Neural crest cell (in vitro differentiated cells): ENCODE data around the gene MSN. TPM values are rescaled to one million over a fixed set of nuclear protein-coding genes. Genes with fewer than 3 reads are reported as not detected.

Experiments
- DNase-seq: peaks from one replicate; pipeline ENCODE4 v3.0.0; 2021; ENCODE audit warnings: low read depth, mixed read lengths, low spot score
- H3K27ac Mint-ChIP-seq: one replicate; pipeline ENCODE4 v1.8.0; 2021; ENCODE audit warnings: mild to moderate bottlenecking, mixed read lengths; ENCODE audit not compliant: unreplicated experiment
- H3K27me3 Mint-ChIP-seq: 2 replicates; pipeline ENCODE4 v1.8.0; 2021; ENCODE audit warnings: low read depth, mild to moderate bottlenecking, mixed read lengths
- H3K36me3 Mint-ChIP-seq: 2 replicates; pipeline ENCODE4 v1.8.0; 2021; ENCODE audit warnings: low read depth, mild to moderate bottlenecking, mixed read lengths
- H3K4me1 Mint-ChIP-seq: 2 replicates; pipeline ENCODE4 v1.8.0; 2021; ENCODE audit warnings: mixed read lengths
- H3K4me3 Mint-ChIP-seq: one replicate; pipeline ENCODE4 v1.8.0; 2021; ENCODE audit warnings: mild to moderate bottlenecking, mixed read lengths
- H3K9me3 Mint-ChIP-seq: 2 replicates; pipeline ENCODE4 v1.8.0; 2021; ENCODE audit warnings: mixed read lengths
- total RNA-seq: library from RNA; stranded (reverse); gene quantifications from 2 replicates; pipeline ENCODE4 v1.2.1, GENCODE V29; 2021
- TF ChIP-seq, protein P1 (sequence below): fragments of 200-600 bp; sonication (generic); conservative IDR thresholded peaks from 2 replicates; pipeline ENCODE4 v1.5.0; 2021; ENCODE audit warnings: antibody characterized with exemption, mild to moderate bottlenecking

MSN gene
- total RNA-seq, 1 donor from 2014 or later = 184 TPM

- Mint-ChIP-seq H3K4me3 (no peak overlapping the region), H3K27me3 (no peaks in the 10 kb centered on the region), H3K36me3 (no peaks in the 10 kb centered on the region), H3K9me3 (peaks cover 3% of the 10 kb centered on the region), H3K4me1 (no peaks in the 10 kb centered on the region), H3K27ac (no peak overlapping the region)
- TF ChIP-seq, protein P1, sequence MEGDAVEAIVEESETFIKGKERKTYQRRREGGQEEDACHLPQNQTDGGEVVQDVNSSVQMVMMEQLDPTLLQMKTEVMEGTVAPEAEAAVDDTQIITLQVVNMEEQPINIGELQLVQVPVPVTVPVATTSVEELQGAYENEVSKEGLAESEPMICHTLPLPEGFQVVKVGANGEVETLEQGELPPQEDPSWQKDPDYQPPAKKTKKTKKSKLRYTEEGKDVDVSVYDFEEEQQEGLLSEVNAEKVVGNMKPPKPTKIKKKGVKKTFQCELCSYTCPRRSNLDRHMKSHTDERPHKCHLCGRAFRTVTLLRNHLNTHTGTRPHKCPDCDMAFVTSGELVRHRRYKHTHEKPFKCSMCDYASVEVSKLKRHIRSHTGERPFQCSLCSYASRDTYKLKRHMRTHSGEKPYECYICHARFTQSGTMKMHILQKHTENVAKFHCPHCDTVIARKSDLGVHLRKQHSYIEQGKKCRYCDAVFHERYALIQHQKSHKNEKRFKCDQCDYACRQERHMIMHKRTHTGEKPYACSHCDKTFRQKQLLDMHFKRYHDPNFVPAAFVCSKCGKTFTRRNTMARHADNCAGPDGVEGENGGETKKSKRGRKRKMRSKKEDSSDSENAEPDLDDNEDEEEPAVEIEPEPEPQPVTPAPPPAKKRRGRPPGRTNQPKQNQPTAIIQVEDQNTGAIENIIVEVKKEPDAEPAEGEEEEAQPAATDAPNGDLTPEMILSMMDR = no peak
- no peak for DNase-seq
Measured at GRCh38 chrX:65772842-65773241, 105.4 kb downstream of the MSN start.

DNA sequence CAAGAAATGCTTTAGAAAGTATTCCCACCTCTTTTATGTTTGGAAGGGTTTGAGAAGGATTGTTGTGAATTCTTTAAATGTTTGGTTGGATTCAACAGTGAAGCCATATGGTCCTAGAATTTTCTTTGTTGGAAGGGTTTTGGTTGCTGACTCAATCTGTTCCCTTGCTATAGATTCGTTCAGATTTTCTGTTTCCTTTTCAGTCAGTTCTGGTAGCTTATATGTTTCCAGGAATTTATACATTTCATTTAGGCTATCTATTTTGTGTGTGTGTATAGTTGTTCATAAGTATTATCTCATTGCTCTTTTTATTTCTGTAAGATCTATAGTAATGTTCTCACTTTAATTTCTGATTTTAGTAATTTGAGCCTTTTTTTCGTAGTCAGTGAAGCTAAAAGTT lies 114.4 kb downstream of the MSN start:
- Mint-ChIP-seq H3K4me3 (no peak overlapping the region), H3K27me3 (peaks cover 3% of the 10 kb centered on the region), H3K36me3 (peaks cover 2% of the 10 kb centered on the region), H3K9me3 (peaks cover 5% of the 10 kb centered on the region), H3K4me1 (no peaks in the 10 kb centered on the region), H3K27ac (no peak overlapping the region)
- no peak for DNase-seq
- TF ChIP-seq, protein P1 = no peak

DNA sequence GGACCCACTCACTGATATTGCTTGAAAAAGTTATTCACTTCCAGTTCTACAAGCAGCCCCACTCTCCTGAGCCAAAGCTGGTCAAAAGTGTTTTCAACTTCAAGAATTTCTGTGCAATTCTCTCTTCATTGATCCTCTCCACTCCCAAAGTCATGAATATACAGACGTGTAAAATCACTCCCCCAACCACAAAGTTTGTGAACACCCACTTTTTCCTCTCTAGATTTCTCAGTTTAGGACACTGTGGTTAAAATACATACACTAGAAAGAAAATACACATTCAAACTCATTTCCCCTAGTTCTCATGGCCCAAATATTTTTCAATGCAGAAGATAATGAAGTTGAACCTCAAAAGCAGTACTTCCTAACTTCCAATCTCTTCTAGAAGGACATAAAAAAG lies 116.3 kb downstream of the MSN start:
- no peak overlapping the region for H3K4me3 Mint-ChIP-seq
- no peaks in the 10 kb centered on the region for H3K9me3 Mint-ChIP-seq
- no peaks in the 10 kb centered on the region for H3K36me3 Mint-ChIP-seq
- no peaks in the 10 kb centered on the region for H3K27me3 Mint-ChIP-seq
- no peak for DNase-seq
- TF ChIP-seq, protein P1 = no peak
- H3K4me1 Mint-ChIP-seq = no peaks in the 10 kb centered on the region
- H3K27ac Mint-ChIP-seq = no peak overlapping the region

Other genes with a start within 250 kb of the MSN start
- gene LAS1L, start 132.9 kb upstream of the MSN start, total RNA-seq = 48.5 and 52.1 TPM in 2 replicates